ENCODE measurements around the gene LRRTM2.
"Not testable (repeated sequence)": the region's sequence is repeated elsewhere in the genome, so short reads cannot be mapped to it uniquely, and the experiment has no call there.

LRRTM2 gene

DNA sequence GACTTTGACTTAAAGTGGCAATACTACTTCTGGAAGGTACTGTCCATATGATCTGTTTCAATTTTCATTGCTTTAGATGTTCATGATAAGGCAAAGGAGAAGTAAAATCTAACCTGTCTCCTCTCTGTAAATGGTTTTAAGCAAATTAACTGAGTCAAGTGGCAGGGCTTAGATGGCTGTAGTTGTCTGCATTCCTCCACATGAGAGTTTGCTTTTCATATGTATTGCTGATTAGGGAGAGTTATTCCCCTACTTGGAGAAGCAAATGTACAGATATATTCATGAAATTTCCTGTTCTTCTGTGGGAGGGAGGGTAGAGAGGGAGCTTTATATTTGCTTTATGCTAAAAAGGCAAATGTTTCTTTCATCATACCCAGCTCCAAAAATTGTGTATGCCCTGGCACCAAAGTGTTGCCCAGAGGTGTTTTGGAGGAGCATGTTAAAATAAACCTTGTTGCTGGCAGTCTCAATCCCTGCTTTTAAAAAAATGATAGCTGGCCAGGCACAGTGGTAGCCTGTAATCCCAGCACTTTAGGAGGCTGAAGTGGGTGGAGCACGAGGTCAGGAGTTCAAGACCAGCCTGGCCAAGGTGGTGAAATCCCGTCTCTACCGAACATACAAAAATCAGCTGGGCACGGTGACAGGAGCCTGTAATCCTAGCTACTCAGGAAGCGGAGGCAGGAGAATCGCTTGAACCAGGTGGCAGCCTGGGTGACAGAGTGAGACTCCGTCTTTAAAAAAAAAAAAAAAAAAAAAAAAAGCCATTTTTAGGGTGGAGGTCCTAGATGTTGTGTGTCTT, 3.5 kb upstream of the LRRTM2 start:
- DNase-seq: no peak

DNA sequence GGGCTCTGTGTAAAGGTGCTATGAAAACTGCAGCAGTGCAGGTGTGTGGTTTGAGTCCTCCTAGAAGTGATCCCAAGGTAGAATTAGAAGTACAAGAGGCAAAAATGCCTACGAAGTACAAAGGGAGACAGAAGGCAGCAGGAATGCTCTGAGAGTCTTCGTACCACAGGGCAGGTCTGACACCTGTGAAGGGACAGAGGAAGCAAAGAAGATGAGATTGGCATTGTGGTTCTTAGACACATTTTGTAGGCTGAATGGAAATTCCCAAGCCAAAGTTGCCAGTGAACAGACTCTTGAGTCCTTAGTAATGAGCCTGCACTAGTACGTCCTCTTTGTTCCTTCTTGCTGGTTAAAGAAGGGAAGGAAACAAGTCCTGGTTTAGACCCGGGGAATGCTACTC, 1.7 kb upstream of the LRRTM2 start:
- no peak for DNase-seq

DNA sequence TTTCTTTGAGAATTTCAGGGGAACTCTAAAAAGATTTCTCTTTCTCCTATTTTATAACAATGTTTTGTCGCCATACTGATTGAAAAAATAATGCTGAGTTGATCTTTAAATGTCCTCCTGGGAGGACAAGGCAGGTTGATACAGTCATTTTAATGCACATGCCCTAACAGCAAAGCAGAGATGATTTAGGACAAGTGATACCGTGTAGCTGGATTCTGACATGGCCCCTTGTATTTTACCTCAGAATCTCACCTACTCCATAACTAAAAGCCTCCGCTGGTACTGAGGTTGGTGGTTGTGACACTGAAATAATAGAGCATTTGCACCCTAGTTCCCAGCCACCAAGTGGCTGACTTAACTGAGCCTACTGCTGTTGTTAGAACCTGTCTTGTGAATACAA, 811 bp upstream of the LRRTM2 start:
- no peak for DNase-seq

DNA sequence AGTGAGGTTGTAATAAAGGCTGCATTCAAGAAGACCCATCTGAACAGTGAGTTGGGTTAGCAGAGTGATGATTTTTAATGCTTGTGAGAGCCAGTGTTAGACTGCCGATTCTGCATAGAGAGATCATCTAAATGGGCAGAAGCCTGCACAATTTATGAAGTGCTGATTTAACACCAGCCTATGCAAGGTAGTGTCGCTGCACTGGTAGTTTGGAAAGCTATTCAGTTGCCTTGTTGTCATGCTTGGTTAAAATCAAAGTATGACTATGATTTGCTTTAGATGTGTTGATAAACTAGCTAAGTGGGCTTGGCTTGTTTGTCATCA, 379 bp upstream of the LRRTM2 start:
- no peak for DNase-seq

DNA sequence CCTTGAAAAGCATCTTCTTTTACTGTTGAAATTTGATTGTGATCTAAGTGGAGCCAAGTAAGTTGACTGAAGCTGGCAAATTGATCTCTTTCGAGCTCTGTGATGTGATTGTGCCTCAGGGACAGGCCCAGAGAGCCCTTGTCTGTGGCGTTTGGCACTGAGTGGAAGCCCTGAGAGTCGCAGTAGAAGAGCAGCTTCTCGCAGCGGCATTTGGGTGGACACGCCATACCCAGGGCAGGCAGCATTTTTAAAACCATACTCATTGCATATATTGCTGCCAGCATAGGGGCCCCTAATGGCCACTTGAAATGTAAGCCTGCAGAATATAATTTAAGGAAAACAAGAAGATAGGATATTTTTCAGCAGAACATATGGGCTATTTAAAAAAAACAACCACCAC, 894 bp downstream of the LRRTM2 start:
- DNase-seq: no peak

DNA sequence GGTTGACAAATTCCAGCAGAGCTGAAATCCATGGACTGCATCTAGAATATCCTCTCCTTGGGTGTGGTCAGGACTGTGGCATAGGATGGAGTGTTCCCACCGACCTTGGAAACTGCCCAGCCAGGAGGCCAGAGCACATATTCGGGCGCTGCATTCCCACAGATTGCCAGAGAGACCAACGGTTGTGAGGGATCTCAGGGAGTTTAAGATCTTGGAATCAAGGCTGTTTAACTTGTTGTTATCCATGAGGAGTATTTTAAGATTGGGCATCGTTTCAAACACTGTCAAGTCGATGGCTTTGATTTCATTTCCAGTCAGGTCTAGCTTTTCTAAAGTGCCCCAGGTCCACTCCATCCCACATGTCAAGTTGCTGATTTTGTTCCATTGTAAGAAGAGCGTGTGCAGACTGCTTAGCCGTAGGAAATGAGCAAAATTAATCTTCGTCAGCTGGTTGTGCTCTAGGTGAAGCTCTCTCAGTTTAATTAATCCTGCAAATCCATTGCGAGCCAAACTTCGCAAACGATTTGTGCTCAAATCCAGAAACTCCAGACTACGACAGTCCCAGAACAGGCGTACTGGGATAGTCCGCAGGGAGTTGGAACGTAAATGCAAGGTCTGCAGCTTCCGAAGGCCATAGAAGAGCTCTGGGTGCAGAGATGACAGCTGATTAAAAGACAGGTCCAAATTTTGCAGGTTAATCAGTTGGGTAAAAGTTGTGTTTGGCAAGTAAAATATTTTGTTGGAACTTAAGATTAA, 1.5 kb downstream of the LRRTM2 start:
- DNase-seq: no peak

DNA sequence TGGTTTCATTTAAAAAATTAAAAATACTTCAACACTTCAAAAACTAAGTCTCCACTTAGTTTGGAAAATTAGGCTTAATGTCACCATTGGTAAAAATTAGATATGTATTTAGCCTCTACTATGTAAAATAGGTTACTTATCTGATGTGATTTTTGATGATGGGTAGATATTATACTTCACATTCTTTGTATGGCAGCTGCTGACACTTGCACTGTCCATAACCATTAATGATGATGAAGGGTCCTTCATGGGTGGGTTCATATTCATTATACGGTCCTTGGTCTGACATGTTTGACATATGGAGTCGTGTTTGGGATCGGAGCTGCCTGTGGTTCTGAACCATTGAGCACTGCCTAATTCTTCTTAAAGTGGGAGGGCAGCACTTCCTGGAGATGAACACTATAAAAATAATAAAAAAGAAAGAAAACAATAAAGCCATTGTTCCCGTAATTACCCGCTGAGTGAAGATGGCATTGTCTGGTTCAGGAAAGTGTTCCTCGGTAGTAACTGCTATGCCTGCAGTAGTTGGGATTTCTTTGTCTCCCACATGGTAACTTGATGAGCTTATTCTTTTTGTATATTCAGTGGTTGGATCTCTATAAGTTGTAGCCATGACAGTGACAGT, 2.2 kb downstream of the LRRTM2 start:
- DNase-seq: no peak

DNA sequence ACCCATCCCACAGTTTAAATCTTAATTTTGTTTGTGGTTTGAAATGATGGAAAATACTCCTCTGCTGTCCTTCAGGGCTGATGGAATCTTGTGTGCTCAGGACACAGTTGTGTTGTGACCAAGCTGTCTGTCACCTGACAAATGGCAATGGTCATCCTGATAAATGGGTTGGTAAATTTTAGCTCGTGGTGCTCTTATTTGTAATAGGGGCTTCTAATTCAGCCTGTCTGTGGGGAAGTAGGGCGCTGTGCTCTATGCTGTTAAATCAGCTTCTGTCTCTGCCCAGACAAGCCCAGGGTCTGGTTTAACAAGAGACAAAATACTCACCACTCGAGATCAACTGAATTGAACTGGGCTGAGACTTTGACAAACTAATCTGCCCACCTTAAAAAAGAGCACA, 4.5 kb downstream of the LRRTM2 start:
- DNase-seq: no peak

DNA sequence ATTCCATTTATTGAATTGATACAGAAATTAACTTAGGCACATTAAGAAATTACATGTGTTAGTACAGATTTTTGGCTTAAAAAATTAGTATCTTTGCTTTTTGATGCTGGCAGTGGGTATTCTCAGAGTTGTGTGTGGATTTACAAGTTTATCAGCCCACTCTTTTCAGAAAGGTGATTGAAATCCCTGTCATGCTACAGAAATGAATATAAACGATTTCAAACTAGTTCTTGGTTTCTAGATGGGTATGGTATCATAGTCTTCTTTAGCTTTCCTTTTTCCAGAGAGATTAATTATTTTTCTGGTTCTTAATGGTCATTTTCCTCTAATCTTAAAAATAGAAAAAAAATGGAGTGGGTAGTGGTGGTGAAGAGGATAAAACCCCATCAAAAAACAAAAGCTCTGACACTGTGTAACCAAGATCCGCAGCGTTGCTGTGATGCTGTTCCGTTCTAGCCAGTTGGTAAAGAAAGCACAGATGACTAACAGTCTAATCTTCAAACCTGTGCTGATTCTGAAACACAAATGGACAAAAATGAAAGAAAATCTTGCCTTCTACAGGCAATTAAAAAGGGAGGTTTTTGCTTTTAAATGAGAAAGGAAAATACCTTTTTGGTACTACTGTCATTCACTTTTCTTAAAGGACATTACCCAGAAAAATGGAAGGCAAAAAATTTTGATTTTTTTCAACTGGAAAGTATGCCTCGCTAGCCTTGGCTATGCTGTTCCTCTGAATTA, 5.2 kb downstream of the LRRTM2 start:
- no peak for DNase-seq

DNA sequence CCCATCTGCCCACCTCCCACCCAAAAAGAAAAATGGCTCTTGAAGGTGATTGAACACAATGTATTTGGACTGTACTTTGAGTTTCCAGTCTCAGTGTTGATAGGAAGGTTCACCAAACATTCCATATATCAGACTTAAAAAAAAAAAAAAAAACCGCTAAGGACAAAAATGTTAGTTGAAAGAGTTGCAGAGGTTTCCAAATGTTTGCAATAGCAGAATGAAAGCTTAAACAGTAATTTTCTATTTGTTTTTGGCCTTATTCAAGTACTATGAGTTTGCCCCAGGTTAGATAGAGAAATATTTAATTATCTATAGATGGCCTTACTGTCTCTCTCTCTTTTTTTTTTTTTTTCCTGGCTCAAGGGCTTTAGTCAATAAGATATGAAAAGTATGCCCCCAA, 6.1 kb downstream of the LRRTM2 start:
- no peak for DNase-seq

DNA sequence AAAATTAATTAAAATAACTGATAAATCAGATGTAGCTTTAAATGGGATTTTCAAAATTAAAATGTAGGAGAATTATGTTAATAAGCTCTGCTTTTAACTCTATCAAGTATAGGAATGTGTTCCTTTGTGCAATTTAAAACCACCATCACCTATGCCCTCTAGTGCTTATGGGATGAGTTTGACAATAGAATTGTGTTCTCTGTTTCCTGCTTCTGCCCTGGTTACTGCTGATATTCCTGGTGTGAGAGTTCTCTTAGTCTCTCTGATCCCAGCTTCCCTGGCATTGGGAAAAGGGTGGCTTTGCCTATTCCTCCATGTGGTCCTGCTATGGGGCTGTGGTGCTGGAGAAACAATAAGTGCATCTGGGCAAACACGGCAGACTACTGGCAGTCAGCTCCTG, 8.1 kb downstream of the LRRTM2 start:
- DNase-seq: no peak

DNA sequence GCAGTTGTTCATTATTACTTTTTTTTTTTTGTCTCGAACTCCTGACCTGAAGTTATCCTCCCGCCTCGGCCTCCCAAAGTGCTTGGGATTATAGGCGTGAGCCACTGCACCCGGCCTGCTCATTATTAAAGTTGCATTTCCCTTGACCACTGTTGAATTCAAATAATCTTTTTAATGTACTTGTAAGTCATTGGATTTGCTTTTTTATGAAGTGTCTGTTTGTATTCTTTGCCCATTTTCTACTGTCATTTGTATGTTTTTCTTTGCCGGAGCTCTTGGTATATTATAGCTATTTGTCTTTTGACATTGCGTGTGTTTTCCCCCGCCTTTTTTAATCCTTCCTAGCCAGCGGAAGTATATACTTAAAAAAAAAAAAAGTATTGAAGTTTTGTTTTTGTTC, 22.0 kb downstream of the LRRTM2 start:
- no peak for DNase-seq

DNA sequence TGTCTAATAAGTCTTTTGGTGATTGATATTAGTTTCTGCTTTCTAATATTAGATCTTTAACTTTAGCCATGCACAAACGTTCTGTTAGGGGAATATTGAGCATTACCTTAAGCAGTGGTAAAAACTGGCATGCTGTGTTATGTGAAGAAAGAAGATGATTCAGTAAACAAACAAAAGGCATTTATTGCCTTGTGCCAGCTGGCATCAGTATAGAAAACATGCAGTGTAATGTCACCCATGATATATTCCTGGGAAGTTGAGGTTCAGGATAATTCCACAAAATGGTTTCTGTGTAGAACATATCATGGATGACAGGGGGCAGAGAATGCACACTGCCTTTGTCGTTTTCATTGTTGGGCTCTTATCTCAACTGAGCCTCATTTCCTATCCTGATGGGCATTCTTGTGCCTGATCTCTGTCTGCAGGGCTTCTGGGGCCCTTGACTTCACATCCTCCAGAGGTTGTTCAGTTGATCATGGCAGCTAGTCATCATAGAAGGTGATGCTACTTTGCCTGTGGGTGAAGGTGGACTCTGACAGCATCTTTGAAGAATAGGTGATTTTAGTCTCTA, 24.2 kb downstream of the LRRTM2 start:
- no peak for DNase-seq

DNA sequence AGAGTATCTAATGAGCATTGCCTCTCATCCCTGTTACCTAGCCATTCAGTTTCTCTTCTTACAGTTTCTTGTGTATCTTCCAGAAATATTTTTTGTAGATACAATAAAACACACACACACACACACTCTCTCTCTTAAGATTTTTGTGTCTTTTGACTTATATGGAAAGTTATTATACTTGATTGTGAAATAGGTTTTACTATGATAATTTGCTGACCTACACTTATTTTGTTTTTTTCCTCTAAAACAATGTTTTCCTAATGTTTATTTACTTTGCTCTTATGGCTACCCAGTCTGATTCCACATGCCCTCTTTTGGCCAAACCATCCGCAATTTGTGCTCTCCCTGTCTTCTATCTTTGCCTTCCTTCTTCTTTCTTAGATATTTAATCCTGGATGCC, 25.3 kb downstream of the LRRTM2 start:
- no peak for DNase-seq

DNA sequence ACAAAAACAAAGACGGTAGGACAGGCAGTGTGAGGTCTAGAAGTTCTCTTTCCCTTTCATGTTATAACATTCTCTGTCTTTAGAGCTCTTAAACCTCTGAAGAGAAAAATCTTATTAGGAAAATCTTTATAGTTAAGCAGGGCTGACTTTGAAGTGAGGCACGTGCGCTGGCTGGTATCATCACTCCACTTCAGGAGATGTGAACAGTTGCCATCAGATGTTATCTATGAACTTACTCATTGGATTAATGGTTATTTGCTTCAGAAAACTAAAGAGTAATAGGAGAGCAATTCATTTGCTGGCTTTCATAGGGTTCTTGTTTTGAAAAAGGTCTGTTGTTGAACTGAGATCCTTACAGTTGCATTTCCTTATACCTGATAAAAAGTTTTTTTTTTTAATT, 25.7 kb downstream of the LRRTM2 start:
- no peak for DNase-seq

DNA sequence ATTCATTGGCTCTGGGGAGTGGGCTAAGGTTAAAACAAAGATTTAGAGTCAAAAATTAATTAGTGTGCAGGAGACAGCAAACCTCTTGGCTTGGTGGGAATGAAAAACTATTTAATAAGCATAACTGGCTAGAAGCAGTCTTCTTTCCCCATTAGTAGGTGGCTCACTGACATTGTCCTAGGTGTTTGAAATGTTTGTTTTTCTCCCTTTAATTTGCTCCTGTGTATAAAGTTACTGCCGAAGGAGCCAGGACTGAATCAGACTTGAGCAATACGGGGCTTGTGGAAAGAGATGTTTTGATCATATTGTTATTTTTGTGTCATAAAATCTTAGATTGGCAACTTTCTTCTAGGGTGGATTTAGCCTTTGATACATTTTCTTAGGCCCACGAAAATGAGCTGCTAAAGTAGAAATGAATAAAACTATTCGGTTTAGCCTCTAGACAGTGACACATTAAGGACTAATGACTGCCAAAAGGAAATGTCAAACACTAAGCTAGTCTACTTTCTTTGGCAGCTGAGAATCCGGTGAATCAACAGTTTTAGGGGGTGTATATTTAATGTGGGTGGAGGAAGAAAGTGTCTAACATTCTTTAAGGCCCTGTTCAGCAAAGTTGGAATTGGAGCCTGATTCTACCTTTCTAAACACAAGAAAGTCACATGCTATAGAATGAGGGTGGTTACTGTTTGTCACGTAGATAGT, 30.2 kb downstream of the LRRTM2 start:
- no peak for DNase-seq

DNA sequence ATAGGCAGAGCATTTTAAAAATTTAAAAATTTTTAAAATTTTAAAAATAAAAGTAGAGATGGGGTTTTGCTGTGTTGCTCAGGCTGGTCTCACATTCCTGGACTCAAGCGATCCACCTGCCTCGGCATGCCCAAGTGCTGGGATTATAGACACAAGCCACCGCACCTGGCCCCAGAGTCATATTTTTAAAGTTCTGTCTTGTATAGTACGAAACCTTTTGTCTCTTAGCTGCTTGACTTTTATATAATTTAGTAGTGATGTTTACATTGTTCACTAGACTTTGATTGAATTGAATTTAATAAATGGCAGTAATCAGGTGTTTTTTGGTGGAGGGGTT, 31.0 kb downstream of the LRRTM2 start:
- DNase-seq: no peak

DNA sequence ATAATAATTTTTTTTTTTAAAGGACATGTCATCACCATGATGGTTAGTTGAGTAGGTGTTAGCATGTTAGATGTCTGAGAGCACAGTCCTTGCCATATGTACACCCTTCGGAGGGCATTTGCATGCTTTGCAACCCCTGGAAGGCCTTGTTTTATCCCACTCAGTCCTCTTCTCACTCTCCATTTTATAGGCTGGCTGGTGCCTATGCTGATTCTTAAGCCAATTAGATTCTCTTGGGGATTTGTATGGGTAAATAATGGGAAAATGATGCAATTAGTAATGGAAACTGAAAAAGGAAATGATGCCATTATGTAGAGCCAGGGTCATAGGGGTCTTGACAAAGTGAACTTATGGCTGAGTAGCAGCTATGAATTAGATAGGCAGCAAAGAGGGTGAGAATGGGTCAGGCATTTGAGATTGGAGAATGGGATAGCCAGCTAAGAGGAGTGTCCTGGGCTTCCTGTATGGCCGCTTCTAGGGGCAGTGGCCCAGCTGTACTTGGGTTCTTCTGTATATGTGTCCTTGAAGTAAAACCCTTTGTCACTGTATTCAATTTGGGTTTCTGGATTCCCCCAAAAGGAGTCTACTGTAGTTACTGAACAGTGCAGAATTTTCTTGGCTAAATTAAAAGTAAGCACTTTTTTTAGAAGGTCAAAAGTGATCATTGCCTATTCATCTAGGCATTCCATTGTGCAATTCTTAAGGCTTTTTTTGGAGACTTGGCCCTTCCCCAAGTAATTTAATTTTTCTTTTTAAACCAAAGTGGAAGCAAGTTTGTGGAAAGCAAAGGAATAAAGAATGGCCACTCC, 31.6 kb downstream of the LRRTM2 start:
- DNase-seq: no peak

DNA sequence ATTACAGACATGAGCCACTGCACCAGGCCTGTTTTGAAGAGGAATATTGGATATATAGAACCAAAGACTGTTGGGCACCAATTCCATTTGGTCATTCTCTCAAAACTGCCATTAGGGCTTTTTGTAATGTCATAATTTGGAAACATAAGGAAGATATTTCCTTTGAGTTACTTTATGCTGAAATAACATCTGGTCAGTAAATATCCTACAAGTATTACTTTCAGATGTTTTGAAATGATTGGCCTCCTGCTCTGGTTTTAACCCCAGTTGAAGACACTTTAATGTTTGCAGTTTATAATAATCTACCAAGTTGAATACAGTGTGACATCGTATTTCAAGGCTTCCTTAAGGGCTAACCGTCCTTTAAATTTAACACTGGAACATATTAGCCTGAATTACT, 33.6 kb downstream of the LRRTM2 start:
- no peak for DNase-seq

DNA sequence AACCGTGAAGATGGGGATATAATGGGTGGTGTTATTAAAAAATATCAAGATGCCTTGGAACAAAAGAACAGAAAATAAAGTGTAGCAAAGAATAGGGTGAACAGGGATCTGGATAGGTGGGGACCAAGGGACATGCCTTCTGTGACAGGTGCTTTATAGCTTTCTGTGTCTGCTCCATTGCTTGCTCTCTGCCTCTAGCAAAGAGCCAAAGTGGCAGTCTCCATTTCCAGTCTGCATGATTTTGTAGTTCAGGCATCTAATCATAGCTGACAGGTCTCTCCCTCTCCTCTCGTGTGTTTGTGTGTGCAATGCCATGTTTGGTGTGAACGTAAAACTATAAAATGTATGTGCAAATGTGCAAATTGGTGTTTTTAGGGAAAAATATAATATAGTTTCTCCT, 35.0 kb downstream of the LRRTM2 start:
- no peak for DNase-seq

DNA sequence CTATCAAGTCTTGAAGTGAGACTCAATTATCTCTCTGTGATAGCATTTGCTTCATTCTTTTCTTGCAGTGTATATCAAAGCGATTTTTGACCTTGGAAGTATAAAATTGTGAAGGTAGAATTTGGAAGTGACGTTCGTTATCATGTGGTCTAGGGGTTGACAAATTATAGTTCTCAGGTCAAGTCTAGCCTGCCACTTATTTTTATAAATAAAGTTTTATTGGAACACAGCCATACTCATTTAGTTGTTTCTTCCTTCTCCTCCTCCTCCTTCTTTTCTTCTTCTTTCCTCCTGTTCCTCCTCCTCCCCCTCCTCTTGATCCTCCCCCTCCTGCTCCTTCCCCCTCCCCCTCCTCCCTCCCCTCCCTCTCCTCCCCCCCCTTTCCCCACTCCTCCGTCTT, 38.0 kb downstream of the LRRTM2 start:
- no peak for DNase-seq

DNA sequence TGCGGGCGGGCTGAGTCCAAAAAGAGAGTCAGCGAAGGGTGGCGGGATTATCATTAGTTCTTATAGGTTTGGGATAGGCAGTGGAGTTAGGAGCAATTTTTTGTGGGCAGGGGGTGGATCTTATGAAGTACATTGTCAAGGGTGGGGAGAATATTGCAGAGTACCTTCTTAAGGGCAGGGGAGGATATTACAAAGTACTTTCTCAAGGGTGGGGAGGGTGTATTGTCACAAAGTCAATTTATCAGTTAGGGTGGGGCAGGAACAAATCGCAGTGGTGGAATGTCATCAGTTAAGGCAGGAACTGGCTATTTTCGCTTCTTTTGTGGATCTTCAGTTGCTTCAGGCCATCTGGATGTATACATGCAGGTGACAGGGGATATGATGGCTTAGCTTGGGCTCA, 40.3 kb downstream of the LRRTM2 start:
- DNase-seq: not testable (repeated sequence)

Data from NCI-H774 (cell line).